Neural cell (in vitro differentiated cells): Measurements from ENCODE around the gene CACNA1C. TPM values are rescaled to one million over a fixed set of nuclear protein-coding genes. Genes with fewer than 3 reads are reported as not detected.

Experiments used
- H2AFZ ChIP-seq: fragments of 200-600, 300-800 bp; sonication (generic), shearing (Covaris generic); 2 replicates; pipeline ENCODE4 v1.6.0; 2014; ENCODE audit warnings: low read depth, mild to moderate bottlenecking, antibody characterized with exemption, low read length, moderate library complexity
- H3F3A ChIP-seq: fragments of 200-600 bp; shearing (Covaris generic); 2 replicates; pipeline ENCODE4 v1.6.1; 2016; ENCODE audit warnings: mild to moderate bottlenecking, moderate library complexity, mixed read lengths, antibody characterized with exemption, low read length; ENCODE audit not compliant: insufficient read depth, poor library complexity, severe bottlenecking
- H3K27ac ChIP-seq: fragments of 200-600, 300-800 bp; sonication (generic), shearing (Covaris generic); 2 replicates; pipeline ENCODE4 v1.5.1; 2014; ENCODE audit warnings: mild to moderate bottlenecking, low read length, moderate library complexity
- H3K27me3 ChIP-seq: fragments of 300-800, 200-600 bp; sonication (generic), shearing (Covaris generic); 2 replicates; pipeline ENCODE4 v1.6.0; 2014; ENCODE audit warnings: mild to moderate bottlenecking, low read depth, low read length, moderate library complexity; ENCODE audit not compliant: insufficient read depth
- H3K36me3 ChIP-seq: fragments of 300-800, 200-600 bp; sonication (generic), shearing (Covaris generic); 2 replicates; pipeline ENCODE4 v1.5.1; 2014; ENCODE audit warnings: mild to moderate bottlenecking, antibody characterized with exemption, low read length, moderate library complexity; ENCODE audit not compliant: insufficient read depth
- H3K4me2 ChIP-seq: fragments of 300-800, 200-600 bp; sonication (generic), shearing (Covaris generic); 2 replicates; pipeline ENCODE4 v1.6.0; 2014; ENCODE audit warnings: mild to moderate bottlenecking, low read length
- H3K4me3 ChIP-seq: fragments of 300-800, 200-600 bp; sonication (generic), shearing (Covaris generic); 2 replicates; pipeline ENCODE4 v1.5.1; 2014; ENCODE audit warnings: mild to moderate bottlenecking, low read length, moderate library complexity
- H3K79me2 ChIP-seq: fragments of 200-600 bp; shearing (Covaris generic); replicated peaks from 2 replicates; pipeline ENCODE4 v1.6.0; 2014; ENCODE audit warnings: mild to moderate bottlenecking, low read length, moderate library complexity; ENCODE audit not compliant: insufficient read depth
- H3K9ac ChIP-seq: fragments of 300-800, 200-600 bp; sonication (generic), shearing (Covaris generic); 2 replicates; pipeline ENCODE4 v1.6.1; 2016; ENCODE audit warnings: mild to moderate bottlenecking, low read length, mixed read lengths
- H3K9me2 ChIP-seq: fragments of 200-600 bp; shearing (Covaris generic); 2 replicates; pipeline ENCODE4 v1.6.1; 2016; ENCODE audit warnings: mild to moderate bottlenecking, low read length, mixed read lengths; ENCODE audit not compliant: insufficient read depth
- H3K9me3 ChIP-seq: fragments of 200-600, 300-800 bp; sonication (generic), shearing (Covaris generic); 2 replicates; pipeline ENCODE4 v1.6.1; 2016; ENCODE audit warnings: mild to moderate bottlenecking, mixed run types, low read length, moderate library complexity, mixed read lengths
- H4K20me1 ChIP-seq: fragments of 200-600 bp; shearing (Covaris generic); 2 replicates; pipeline ENCODE4 v1.6.1; 2016; ENCODE audit warnings: mild to moderate bottlenecking, mixed run types; ENCODE audit not compliant: insufficient read depth
- CTCF ChIP-seq: fragments of 450-650 bp; IDR thresholded peaks from 2 replicates; pipeline ENCODE4 v1.5.1; 2014; ENCODE audit warnings: antibody characterized with exemption, mild to moderate bottlenecking, moderate library complexity; ENCODE audit not compliant: poor library complexity, severe bottlenecking
- EP300 ChIP-seq: fragments of 450-650 bp; conservative IDR thresholded peaks from 2 replicates; pipeline ENCODE4 v1.6.1; 2014; ENCODE audit warnings: antibody characterized with exemption, mild to moderate bottlenecking, moderate library complexity; ENCODE audit not compliant: poor library complexity, severe bottlenecking
- EZH2 ChIP-seq: fragments of 200-600, 300-800 bp; shearing (Covaris generic), sonication (generic); IDR thresholded peaks from 2 replicates; pipeline ENCODE4 v1.6.1; 2014; ENCODE audit warnings: antibody characterized with exemption, low read length, borderline replicate concordance, mild to moderate bottlenecking; ENCODE audit not compliant: insufficient read depth, poor library complexity, severe bottlenecking
- MXI1 ChIP-seq: fragments of 450-650 bp; conservative IDR thresholded peaks from 2 replicates; pipeline ENCODE4 v1.6.1; 2014; ENCODE audit warnings: antibody characterized with exemption, mild to moderate bottlenecking; ENCODE audit not compliant: poor library complexity, severe bottlenecking
- POLR2AphosphoS5 ChIP-seq: IDR thresholded peaks from 2 replicates; pipeline ENCODE4 v1.6.1; 2012
- RAD21 ChIP-seq: fragments of 450-650 bp; conservative IDR thresholded peaks from 2 replicates; pipeline ENCODE4 v1.6.1; 2014; ENCODE audit warnings: antibody characterized with exemption, mild to moderate bottlenecking, moderate library complexity
- REST ChIP-seq: IDR thresholded peaks from 2 replicates; pipeline ENCODE4 v1.6.1; 2012; ENCODE audit warnings: borderline replicate concordance
- SMC3 ChIP-seq: fragments of 450-650 bp; conservative IDR thresholded peaks from 2 replicates; pipeline ENCODE4 v1.6.1; 2014; ENCODE audit warnings: antibody characterized with exemption, mild to moderate bottlenecking, moderate library complexity; ENCODE audit not compliant: poor library complexity
- TAF1 ChIP-seq: IDR thresholded peaks from 2 replicates; pipeline ENCODE4 v1.6.1; 2012; ENCODE audit warnings: low read depth
- polyA plus RNA-seq: library from polyadenylated mRNA; depleted of rRNA; stranded (reverse); fragments of >200 nt; gene quantifications from 2 replicates; pipeline ENCODE4 v1.2.3, GENCODE V29; 2014

Gene CACNA1C
- polyA plus RNA-seq, 1 donor from 2014 or later: 9.7 TPM

GRCh38 chr12:2457215-2457932 lies 404.6 kb downstream of the CACNA1C start:
- H3K79me2 ChIP-seq: no peaks in the 10 kb centered on the region
- H3K27me3 ChIP-seq: no peaks in the 10 kb centered on the region
- no peak overlapping the region for H3K9ac ChIP-seq
- H3K36me3 ChIP-seq: no peaks in the 10 kb centered on the region
- no peaks in the 10 kb centered on the region for H3K9me3 ChIP-seq
- H4K20me1 ChIP-seq: no peaks in the 10 kb centered on the region
- TF ChIP-seq EP300 (no peak), POLR2AphosphoS5 (no peak), MXI1 (no peak), SMC3 (no peak), CTCF (no peak), RAD21 (no peak), TAF1 (no peak), REST (no peak), EZH2 (no peak)
- no peaks in the 10 kb centered on the region for H3K9me2 ChIP-seq
- H3K4me3 ChIP-seq: no peak overlapping the region
- no peak overlapping the region for H3K4me2 ChIP-seq
- no peak overlapping the region for H2AFZ ChIP-seq
- H3K27ac ChIP-seq: no peak overlapping the region
- no peaks in the 10 kb centered on the region for H3F3A ChIP-seq

- no peak for TF ChIP-seq TAF1
- TF ChIP-seq RAD21: no peak
- TF ChIP-seq SMC3: no peak
- no peak for TF ChIP-seq POLR2AphosphoS5
- no peak for TF ChIP-seq CTCF
- TF ChIP-seq EP300: no peak
- TF ChIP-seq MXI1: no peak
- no peak for TF ChIP-seq EZH2
- no peak for TF ChIP-seq REST
- no peaks in the 10 kb centered on the region for H3K9me3 ChIP-seq
- H2AFZ ChIP-seq: no peak overlapping the region
- H3K27me3 ChIP-seq: no peaks in the 10 kb centered on the region
- H3K27ac ChIP-seq: no peak overlapping the region
- H3K36me3 ChIP-seq: no peaks in the 10 kb centered on the region
- no peaks in the 10 kb centered on the region for H3K79me2 ChIP-seq
- no peak overlapping the region for H3K4me3 ChIP-seq
- no peak overlapping the region for H3K9ac ChIP-seq
- no peaks in the 10 kb centered on the region for H3F3A ChIP-seq
- H3K4me2 ChIP-seq: no peak overlapping the region
- no peaks in the 10 kb centered on the region for H3K9me2 ChIP-seq
- H4K20me1 ChIP-seq: no peaks in the 10 kb centered on the region
These were observed 405.2 kb downstream of the CACNA1C start for GRCh38 chr12:2457933-2458414.
